NCI-H345 (cell line): ENCODE data around the gene LRP1B.

Experiments
- DNase-seq: peaks from one replicate; lab custom pipeline; 2025; lab: John Stamatoyannopoulos, UW

The LRP1B gene

DNA sequence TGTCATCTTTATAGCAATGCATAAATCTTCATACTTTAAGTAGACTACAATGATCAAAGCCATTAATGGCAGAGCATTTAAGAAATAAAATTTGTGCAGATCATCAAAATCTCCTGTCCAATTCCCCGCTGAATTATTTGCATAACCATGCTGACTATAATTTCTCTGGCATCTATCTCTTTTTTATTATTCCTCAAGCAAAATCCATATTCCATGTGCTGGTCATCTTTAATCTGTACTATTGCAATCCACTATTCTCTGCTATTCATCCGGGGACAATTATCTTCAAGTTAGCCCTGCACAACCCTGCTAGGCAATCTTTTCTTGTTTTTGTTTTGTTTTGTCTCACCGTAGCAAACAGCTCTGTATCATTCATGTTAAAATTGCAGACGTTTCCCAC is 1881.0 kb downstream of the LRP1B start:
- no peak for DNase-seq

DNA sequence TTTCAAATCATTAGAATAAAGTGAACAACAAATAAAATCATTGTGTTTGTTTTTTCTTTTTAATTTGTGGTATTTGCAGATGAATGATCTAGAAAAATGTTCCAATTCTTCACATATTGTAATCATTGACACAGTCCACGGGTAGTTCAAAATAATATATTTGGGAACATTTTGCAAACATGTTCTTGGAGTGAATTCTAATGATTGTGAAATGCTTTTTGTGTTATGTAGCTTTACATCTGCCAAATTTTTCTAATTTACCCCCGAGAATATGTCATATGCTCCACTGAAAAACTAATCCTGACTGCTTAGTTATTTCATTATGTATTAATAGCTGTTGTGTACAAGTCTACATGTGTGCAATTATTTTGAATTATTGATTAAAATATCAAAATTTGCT is 1882.2 kb downstream of the LRP1B start:
- DNase-seq, result no peak

- no peak for DNase-seq
Observed at GRCh38 chr2:140247451-140248195, 1883.2 kb downstream of the LRP1B start.

DNA sequence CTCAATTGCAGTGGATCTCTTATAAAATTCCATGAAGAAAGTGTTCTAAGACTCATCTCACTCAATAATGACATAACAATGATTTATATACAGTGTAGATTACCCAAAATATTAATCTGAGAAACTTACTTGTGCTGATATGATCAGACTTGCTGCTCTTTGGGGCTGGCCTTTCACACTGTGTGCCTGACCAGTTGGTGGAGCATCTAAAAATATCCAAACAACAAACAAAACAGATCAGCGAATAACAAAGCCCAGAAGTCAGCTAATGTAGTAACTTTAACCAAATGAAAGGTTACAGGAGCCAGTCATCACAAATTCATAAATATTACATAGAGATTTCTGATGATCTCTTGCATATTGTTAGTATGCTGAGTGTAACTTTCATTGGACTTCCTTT is 1883.9 kb downstream of the LRP1B start:
- no peak for DNase-seq

DNA sequence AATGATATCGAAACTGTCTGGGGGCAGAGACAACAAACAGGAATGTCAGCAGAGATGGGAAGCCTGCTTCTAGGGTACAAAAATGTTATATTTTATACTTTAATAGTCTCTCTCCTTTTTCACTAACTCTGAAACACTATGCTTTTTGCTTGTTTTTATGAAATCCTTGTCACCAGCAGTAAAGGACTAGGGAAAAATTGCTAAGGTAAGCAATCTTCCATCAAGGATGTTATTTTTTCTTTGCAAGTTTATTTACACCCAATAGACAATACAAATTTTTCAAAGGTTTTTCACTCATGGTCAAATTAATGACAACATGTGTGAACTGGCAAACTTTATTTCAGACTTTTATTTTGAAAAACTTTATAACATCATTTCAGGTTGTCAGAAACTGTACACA is 1884.8 kb downstream of the LRP1B start:
- DNase-seq, result no peak

DNA sequence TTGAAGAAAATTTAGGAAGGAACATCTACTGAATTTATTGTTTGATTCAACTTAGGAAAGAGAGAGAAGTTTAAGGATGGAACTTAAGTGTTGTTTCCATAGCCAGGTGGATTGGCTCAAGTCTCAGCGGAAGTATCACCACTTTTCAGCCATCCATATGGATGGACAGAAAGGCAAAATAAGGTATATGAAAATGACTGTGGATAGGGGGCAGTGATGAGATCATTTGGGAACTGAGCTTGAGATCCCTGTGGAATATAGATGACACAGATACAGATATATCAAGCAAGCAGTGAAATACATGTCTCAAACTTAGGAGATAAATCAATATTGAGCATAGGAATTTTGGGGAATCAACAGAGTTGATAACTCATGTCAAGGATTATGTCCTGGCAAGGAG is 1887.9 kb downstream of the LRP1B start:
- no peak for DNase-seq

DNA sequence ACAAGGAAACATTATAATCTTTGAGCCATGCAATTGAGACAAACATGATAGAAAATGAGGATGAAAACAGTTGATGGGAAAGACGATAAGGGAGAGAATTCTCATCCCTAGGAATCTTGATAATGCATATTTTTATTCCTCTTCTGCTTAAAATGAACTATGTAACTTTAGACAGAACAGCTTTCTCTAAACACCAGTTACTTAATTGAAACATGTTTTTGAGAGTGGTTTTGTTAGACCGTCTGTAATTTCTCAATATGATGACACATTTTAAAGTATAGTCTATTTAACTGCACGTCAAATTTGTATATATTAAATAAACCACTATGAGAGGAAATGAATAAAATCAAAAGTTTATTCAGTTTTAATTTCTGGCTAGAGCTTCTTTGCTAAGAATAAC is 1896.7 kb downstream of the LRP1B start:
- DNase-seq, result no peak

DNA sequence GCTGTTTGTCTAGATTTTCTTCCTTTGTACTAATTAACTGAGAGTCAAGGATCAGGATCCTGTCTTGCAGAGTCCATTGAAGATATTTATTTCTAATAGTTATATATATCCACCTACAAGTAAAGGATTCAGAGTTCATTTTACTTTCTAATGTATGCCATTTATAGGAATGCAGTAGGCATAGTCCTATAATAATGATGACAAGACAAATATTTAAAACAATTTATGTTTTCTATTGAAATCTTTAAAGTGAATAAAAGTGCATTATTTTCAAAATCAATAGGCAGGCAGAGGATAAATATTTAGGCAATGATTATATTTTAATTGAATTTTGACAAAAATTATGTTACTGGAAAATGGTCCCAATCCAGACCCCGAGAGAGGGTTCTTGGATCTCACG is 1919.9 kb downstream of the LRP1B start:
- no peak for DNase-seq

GRCh38 chr2:140205093-140205492 is 1925.7 kb downstream of the LRP1B start:
- no peak for DNase-seq

DNA sequence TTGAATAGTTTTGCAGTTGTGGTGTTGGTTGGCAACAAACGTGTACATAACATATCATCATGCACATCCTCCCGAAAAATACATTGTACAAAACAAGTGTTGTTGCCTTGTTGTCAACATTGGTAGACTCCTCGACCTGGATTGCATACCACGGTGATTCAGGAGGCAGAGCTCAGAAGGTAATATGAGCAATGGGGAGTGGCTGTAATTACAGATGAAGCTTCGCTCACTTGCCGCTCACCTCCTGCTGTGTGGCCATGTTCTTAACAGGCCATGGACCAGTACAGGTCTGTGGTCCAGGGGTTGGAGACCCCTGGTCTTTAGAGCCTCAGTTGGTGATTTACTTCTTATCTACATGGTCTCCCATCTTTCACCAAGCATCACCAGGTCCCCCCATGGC is 1927.5 kb downstream of the LRP1B start:
- no peak for DNase-seq

DNA sequence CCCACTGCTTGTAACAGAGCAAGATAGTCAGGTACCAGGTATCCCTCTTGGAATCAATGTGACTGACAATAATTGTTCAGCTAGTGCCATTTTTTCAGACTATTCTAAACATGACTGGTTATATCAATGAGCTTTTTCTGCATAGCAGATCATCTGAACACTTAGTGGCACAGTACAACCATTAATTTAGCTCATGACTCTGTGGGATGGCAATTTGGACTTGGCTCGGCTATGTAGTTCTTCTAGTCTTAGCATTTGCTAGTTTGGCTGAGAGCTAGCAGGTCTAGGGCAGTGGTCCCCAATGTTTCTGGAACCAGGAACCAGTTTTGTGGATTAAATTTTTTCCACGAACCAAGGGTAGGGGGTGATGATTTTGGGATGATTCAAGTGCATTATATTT is 1929.2 kb downstream of the LRP1B start:
- DNase-seq, result no peak

DNA sequence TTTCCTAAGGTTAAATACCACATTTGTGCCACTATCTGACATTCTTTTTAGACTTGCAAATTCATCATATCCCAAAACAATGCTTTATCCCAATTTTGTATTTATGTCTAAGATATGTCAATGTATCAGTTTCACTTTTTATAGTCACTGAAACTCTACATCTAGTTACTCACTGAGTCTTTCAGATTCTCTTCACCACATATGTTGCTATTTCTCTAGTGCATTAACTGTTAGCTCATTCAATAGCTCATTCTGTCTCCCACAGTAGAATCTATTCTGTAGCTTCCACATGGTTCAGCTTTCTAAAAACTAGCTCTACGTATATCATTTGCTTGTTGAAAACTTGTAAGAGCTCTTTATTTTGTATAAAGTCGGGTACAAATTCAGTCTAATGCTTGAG is 1930.1 kb downstream of the LRP1B start:
- DNase-seq, result no peak

DNA sequence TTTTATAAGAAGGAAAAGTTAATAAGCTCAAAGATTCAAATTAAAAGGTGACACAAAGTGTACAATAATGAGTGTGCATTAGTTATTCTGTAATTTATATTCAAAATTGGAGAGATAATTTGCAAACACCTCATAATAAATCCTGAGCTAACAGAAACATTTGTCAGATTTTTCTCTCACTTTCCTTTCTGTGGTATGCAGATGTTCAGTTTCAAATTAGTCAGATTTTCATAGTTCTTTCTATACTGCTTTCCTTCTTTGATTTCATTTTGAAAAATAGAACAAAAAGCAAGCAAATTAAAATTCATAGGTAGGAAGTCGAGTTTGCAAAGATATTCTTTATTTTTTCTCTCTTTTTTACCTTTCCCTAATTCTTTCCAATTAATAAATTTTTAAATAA is 1930.5 kb downstream of the LRP1B start:
- DNase-seq, result no peak

DNA sequence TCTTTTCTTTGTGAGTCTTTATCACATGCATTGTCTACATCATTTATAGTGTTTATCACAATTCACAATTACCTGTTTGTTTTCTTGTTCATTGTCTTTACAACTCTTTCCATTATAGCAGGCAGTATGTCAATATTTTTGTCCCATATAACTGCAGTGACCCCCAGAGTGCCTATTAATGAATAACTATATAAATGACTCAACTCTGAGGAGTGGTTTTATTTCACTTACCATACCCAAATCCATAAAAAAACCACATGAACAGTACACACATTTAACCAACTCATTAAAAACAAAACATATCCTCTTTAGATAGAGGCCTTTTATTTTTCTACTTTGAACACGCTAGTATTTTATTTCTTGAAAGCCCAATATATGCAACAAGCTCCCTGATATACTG is 1931.5 kb downstream of the LRP1B start:
- DNase-seq, result no peak

- no peak for DNase-seq
Observed at GRCh38 chr2:140187086-140187485, 1943.7 kb downstream of the LRP1B start.

GRCh38 chr2:140186313-140186712 is 1944.5 kb downstream of the LRP1B start:
- DNase-seq, result no peak

- no peak for DNase-seq
Observed at GRCh38 chr2:140185076-140185475, 1945.7 kb downstream of the LRP1B start.

DNA sequence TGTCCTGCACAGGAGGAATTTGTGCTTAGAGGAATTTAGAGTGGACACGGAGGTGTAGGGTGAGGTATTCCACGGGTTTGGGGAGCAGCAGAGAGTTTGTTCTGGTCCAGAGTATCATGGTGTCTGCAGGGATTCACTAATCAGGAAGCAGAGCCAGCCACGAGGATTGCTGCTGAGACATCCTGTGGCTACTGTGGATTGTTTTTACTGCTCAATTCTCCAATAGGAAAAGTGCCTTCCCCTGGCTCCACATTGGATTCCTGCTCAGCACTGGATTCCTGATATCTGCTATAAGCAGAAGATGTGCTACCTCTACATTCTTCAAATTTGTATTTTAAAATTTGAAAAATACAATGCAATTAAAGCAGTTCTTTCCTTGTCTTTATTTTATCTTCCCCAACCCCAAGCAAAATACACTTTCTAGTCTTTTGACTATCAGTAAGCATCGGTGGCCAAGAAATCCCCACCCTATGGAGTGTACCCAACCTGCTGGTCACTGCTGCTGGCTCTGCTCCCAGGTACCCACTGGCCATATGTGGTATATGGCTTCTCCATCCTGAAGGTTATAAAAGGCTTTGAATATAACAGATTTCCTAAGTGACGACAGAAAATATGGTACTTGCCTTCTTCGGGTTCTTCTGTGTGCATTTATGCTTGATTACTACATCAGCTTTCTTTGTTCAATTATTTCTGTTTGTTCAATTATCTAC is 1947.6 kb downstream of the LRP1B start:
- no peak for DNase-seq
